HG02623 (cell line): ENCODE results near the gene METAP1D.
"Not testable (repeated sequence)": the region's sequence is repeated elsewhere in the genome, so short reads cannot be mapped to it uniquely, and the experiment has no call there.

Experiments used
- ATAC-seq: cut with Tn5 transposase; IDR thresholded peaks from one replicate; pipeline ENCODE4 v1.9.1; 2021; ENCODE audit warnings: moderate library complexity; ENCODE audit not compliant: unreplicated experiment

The METAP1D gene

GRCh38 chr2:172047566-172048507, 48.1 kb downstream of the METAP1D start:
- no peak for ATAC-seq

GRCh38 chr2:172048508-172049503, 49.1 kb downstream of the METAP1D start:
- no peak for ATAC-seq

GRCh38 chr2:172049567-172050120, 49.9 kb downstream of the METAP1D start:
- ATAC-seq: no peak

GRCh38 chr2:172050479-172051125, 50.8 kb downstream of the METAP1D start:
- ATAC-seq: no peak

- ATAC-seq: no peak
Measured at GRCh38 chr2:172052000-172052983, 52.5 kb downstream of the METAP1D start.

- no peak for ATAC-seq
Measured at GRCh38 chr2:172053486-172053885, 53.7 kb downstream of the METAP1D start.

DNA sequence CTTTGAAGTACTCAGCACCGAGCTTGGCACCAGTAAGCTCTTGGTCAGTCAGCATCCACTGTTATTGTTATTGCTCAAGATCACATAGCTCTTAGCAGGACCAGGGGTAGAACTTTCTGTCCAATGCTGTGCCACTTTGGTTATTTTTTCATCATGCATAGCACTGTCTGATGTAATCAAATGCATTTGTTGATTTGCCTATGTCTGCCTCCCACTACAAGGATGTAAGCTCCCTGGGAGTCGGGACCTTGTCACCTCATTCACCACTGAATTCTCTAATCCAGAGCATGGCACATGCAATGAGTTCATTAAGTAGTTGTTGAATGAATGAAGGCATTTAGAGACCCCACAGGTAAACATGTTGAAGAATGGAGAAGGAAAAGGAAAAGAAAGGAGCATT, 56.5 kb downstream of the METAP1D start:
- no peak for ATAC-seq

GRCh38 chr2:172058660-172059059, 58.9 kb downstream of the METAP1D start:
- no peak for ATAC-seq

DNA sequence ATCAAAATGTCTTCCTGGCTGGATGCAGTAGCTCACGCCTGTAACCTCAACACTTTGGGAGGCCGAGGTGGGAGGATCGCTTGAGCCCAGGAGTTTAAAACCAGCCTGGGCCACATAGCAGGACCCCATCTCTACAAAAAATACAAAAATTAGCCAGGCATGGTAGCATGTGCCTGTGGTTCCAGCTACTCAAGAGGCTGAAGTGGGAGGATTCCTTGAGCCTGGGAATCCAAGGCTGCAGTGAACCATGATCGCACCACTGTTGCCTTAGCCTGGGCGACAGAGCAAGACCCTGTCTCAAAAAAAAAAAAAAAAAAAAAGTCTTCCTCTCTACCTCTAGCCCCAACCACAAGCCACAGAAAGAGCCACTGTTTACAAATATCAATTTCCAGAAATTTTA, 60.4 kb downstream of the METAP1D start:
- not testable (repeated sequence) for ATAC-seq

- no peak for ATAC-seq
Measured at GRCh38 chr2:172062402-172063004, 62.8 kb downstream of the METAP1D start.

DNA sequence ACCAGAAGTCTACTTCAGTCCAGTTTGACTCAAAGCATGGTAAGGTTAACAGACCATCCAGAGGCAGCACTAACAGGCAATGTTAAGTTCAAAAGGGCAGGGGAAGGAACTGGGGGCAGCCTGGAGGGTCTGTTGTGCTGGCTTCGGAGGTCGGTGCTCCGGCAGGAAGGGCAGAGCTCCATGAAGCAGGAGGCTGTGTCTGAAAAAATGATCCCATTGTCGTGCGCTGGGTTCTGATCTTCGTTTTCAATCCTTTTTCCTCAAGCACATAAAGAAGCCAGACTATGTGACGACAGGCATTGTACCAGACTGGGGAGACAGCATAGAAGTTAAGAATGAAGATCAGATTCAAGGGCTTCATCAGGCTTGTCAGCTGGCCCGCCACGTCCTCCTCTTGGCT, 63.7 kb downstream of the METAP1D start:
- ATAC-seq: no peak

DNA sequence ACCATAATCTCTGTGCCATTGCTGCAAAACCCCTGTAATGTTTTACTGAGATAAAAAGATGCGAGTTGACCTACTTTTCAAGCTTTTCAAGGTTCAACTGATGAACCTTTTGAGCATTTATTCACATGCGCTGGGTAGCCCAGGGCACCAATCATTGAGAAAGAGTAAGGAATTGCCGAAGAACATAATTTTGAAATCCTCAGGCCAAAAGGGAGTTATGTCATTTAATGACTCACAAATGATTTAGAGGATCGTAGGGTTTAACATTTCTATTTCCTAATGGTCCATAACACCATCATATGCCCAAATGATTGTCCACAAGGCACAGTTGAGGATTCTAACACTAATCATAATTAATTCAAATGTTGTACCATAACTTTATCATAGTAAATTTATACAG, 65.4 kb downstream of the METAP1D start:
- ATAC-seq: no peak

GRCh38 chr2:172066394-172066886, 66.7 kb downstream of the METAP1D start:
- ATAC-seq: no peak

DNA sequence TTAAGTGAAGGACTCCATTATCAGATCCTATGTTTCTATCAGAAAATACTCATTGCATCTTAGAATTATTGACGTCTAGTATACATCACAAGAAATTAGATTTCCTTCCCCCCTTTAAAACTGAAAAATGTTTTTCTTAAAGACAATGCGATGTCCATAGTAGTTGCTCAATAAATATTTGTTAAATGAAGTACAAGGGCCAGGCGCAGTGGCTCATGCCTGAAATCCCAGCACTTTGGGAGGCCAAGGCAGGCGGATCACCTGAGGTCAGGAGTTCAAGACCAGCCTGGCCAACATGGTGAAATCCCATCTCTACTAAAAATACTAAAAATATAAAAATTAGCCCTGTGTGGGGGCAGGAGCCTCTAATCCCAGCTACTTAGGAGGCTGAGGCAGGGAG, 68.2 kb downstream of the METAP1D start:
- ATAC-seq: not testable (repeated sequence)

DNA sequence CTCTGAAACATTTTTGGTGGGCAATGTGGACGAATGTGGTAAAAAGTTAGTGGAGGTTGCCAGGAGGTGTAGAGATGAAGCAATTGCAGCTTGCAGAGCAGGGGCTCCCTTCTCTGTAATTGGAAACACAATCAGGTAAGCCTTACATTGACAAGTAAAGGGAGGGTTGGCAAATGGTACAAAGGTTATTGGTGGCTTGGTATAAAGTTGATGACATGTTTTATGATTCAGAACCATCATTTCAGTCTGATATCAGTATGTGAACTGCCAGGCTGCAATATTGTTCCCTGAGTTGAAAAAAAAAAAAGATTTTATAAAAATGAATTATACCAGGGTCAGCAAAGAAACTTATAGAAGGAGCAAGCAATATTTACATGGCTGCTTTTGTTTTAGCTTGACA, 71.2 kb downstream of the METAP1D start:
- ATAC-seq: no peak

GRCh38 chr2:172072303-172072702, 72.5 kb downstream of the METAP1D start:
- ATAC-seq: no peak

- ATAC-seq: no peak
Measured at GRCh38 chr2:172072706-172073105, 73.0 kb downstream of the METAP1D start.

DNA sequence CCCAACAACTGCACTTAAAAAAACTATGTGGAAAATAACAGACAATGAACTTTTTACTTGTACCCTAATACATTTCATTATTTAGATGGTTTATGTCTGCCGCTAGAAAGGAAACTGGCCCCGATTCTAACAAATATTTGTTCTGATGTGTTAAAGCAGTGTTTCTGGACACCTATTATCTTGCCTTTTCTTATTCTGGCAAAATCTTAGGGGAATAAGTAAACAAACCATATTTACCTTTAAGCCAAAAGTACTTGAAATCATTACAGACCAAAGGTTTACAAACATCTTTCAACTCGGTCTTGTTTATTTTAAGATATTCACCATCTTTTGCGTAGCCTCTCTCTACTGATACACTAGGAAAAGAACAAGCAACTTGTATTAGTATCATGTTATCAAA, 73.8 kb downstream of the METAP1D start:
- ATAC-seq: no peak

DNA sequence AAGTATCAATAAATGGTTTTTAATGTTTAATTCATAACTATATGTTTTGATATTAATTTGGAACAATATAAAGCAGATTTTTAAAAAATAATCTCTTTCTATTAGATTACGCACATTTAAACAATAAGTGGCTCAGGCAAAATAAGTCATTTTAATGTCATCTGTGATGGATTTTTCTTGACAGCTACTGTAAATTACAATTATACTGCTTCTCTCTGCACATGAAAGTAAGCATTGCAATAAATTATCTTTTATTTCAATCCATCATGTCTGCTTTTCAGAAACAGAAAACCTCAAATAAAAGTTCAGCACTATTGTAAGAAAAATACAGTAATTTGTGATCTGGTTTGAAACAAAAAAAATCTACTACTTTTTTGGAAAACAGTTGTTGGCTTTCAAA, 74.5 kb downstream of the METAP1D start:
- no peak for ATAC-seq
